A549 (cell line): ENCODE data around the gene SORCS2. TPM values are rescaled to one million over a fixed set of nuclear protein-coding genes. Genes with fewer than 3 reads are reported as not detected.

Experiments
- ATAC-seq, 2 experiments: fragments of 200-7000 bp in 1 of 2; fragments of >200 bp in 1 of 2; cut with Nextera tagmentation in 1 of 2; cut with Tn5 transposase in 1 of 2; 3 replicates each; pipeline versions ENCODE4 v1.8.0 to v1.9.1; 2018 to 2020; ENCODE audit warnings: mild to moderate bottlenecking in 1 of 2, moderate library complexity in 1 of 2
- CTCF ChIA-PET: fragments of 300-600 bp; sonication (Branson Sonifier 250); formaldehyde crosslinking; extraction: SDS; loops from one replicate; lab custom pipeline; 2021; ENCODE audit warnings: antibody characterized with exemption, inconsistent platforms; lab: Yijun Ruan, JAX
- POLR2A ChIA-PET: fragments of 350-600 bp; formaldehyde crosslinking; extraction: SDS; loops from one replicate; lab custom pipeline; 2021; ENCODE audit warnings: antibody characterized with exemption, inconsistent platforms; lab: Yijun Ruan, JAX
- DNase-seq, 2 experiments: peaks; one replicate each; pipeline versions ENCODE4 v3.0.0 to v3.0.0-alpha.2; 2011 to 2016; ENCODE audit warnings: low read depth in 1 of 2, low spot score in 1 of 2
- FAIRE-seq: peaks from 2 replicates; lab custom pipeline; 2011; peaks lifted over from hg19 to GRCh38; lab: Jason Lieb, UNC
- H3K27ac ChIP-seq, 2 experiments: fragments of >200 bp; sonication (Bioruptor Twin); formaldehyde crosslinking; 3 replicates each; pipeline ENCODE4 v1.5.1; 2016 to 2017
- H3K4me1 ChIP-seq: fragments of >200 bp; sonication (Bioruptor Twin); formaldehyde crosslinking; 3 replicates; pipeline ENCODE4 v1.6.1; 2016
- H3K4me2 ChIP-seq: fragments of >200 bp; sonication (Bioruptor Twin); formaldehyde crosslinking; 3 replicates; pipeline ENCODE4 v1.6.1; 2016
- H3K4me3 ChIP-seq: fragments of >200 bp; sonication (Bioruptor Twin); formaldehyde crosslinking; 3 replicates; pipeline ENCODE4 v1.5.1; 2016
- H3K9me3 ChIP-seq: fragments of >200 bp; sonication (Bioruptor Twin); formaldehyde crosslinking; 3 replicates; pipeline ENCODE4 v1.6.1; 2016
- CBX8 ChIP-seq: fragments of 200-600 bp; sonication (generic); IDR thresholded peaks from 2 replicates; pipeline ENCODE4 v1.6.1; 2016
- CEBPB ChIP-seq, 2 experiments: fragments of >200 bp in 1 of 2; sonication (Bioruptor Twin) in 1 of 2; formaldehyde crosslinking in 1 of 2; IDR thresholded peaks; 2 replicates each; pipeline ENCODE4 v1.6.1; 2012 to 2016
- EHF ChIP-seq: fragments of 250-450 bp; sonication (Bioruptor Pico); IDR thresholded peaks from 2 replicates; pipeline ENCODE4 v1.5.0; 2020; ENCODE audit warnings: mild to moderate bottlenecking
- FOSB ChIP-seq: fragments of 250-450 bp; sonication (Bioruptor Pico); IDR thresholded peaks from 2 replicates; pipeline ENCODE4 v1.5.0; 2020; ENCODE audit warnings: mild to moderate bottlenecking, moderate library complexity
- FOXS1 ChIP-seq: fragments of 250-450 bp; sonication (Bioruptor Pico); IDR thresholded peaks from 2 replicates; pipeline ENCODE4 v1.5.0; 2020; ENCODE audit warnings: mild to moderate bottlenecking, moderate library complexity
- GATA3 ChIP-seq: IDR thresholded peaks from 2 replicates; pipeline ENCODE4 v1.6.1; 2012; ENCODE audit warnings: borderline replicate concordance
- HDAC2 ChIP-seq: fragments of 200-600 bp; sonication (generic); IDR thresholded peaks from 2 replicates; pipeline ENCODE4 v1.6.1; 2016
- HOXA7 ChIP-seq: fragments of 250-450 bp; sonication (Bioruptor Pico); IDR thresholded peaks from 2 replicates; pipeline ENCODE4 v1.5.0; 2020; ENCODE audit warnings: mild to moderate bottlenecking, moderate library complexity
- HOXB5 ChIP-seq: fragments of 250-450 bp; sonication (Bioruptor Pico); IDR thresholded peaks from 2 replicates; pipeline ENCODE4 v1.5.0; 2020; ENCODE audit warnings: mild to moderate bottlenecking, moderate library complexity
- JUNB ChIP-seq: fragments of >200 bp; sonication (Bioruptor Twin); formaldehyde crosslinking; IDR thresholded peaks from 2 replicates; pipeline ENCODE4 v1.6.1; 2016
- KDM1A ChIP-seq: fragments of 200-600 bp; sonication (generic); IDR thresholded peaks from 2 replicates; pipeline ENCODE4 v1.6.1; 2016; ENCODE audit warnings: low read depth, mild to moderate bottlenecking
- KDM5A ChIP-seq: fragments of 200-600 bp; sonication (generic); IDR thresholded peaks from 2 replicates; pipeline ENCODE4 v1.6.1; 2016; ENCODE audit warnings: antibody characterized with exemption, mild to moderate bottlenecking
- PHF8 ChIP-seq: fragments of 200-600 bp; sonication (generic); IDR thresholded peaks from 2 replicates; pipeline ENCODE4 v1.6.1; 2016; ENCODE audit warnings: low read depth, mild to moderate bottlenecking, antibody characterized with exemption, moderate library complexity, borderline replicate concordance
- POLR2A ChIP-seq: IDR thresholded peaks from 2 replicates; pipeline ENCODE4 v1.6.1; 2012; ENCODE audit warnings: mild to moderate bottlenecking, low read length
- POLR2AphosphoS2 ChIP-seq: conservative IDR thresholded peaks from 2 replicates; pipeline ENCODE4 v1.6.1; 2012; ENCODE audit warnings: low read length, improper control_type of control experiment, inconsistent platforms
- RAD21 ChIP-seq, 2 experiments: fragments of >200 bp in 1 of 2; sonication (Bioruptor Twin) in 1 of 2; formaldehyde crosslinking in 1 of 2; IDR thresholded peaks in 1 of 2; conservative IDR thresholded peaks in 1 of 2; 2 replicates in 1 of 2; 3 replicates in 1 of 2; pipeline ENCODE4 v1.6.1; 2012 to 2018; ENCODE audit warnings: inconsistent platforms in 1 of 2
- RCOR1 ChIP-seq: fragments of 150-350 bp; IDR thresholded peaks from 2 replicates; pipeline ENCODE4 v1.6.1; 2014; ENCODE audit warnings: antibody characterized with exemption, low read length, low read depth
- RNF2 ChIP-seq: fragments of 200-600 bp; sonication (generic); IDR thresholded peaks from 2 replicates; pipeline ENCODE4 v1.6.1; 2016; ENCODE audit warnings: low read depth, mild to moderate bottlenecking, antibody characterized with exemption, moderate library complexity, borderline replicate concordance
- SMC3 ChIP-seq: fragments of >200 bp; sonication (Bioruptor Twin); formaldehyde crosslinking; IDR thresholded peaks from 3 replicates; pipeline ENCODE4 v1.6.1; 2018; ENCODE audit warnings: inconsistent platforms
- SREBF2 ChIP-seq: fragments of 450-650 bp; IDR thresholded peaks from 2 replicates; pipeline ENCODE4 v1.6.1; 2014; ENCODE audit warnings: mild to moderate bottlenecking, moderate library complexity
- TP53 ChIP-seq: fragments of 250-450 bp; sonication (Bioruptor Pico); IDR thresholded peaks from 2 replicates; pipeline ENCODE4 v1.5.0; 2021; ENCODE audit warnings: mild to moderate bottlenecking, moderate library complexity
- ZFP36 ChIP-seq: fragments of 450-650 bp; IDR thresholded peaks from 2 replicates; pipeline ENCODE4 v1.6.1; 2014; ENCODE audit warnings: borderline replicate concordance; ENCODE audit not compliant: partially characterized antibody
- ZNF302 ChIP-seq: fragments of 250-450 bp; sonication (Bioruptor Pico); IDR thresholded peaks from 2 replicates; pipeline ENCODE4 v1.9.0; 2021; ENCODE audit warnings: inconsistent platforms, mild to moderate bottlenecking, moderate library complexity
- WGBS: methylation state at CpG from one replicate; pipeline ENCODE4 v1.1.6; 2017; ENCODE audit errors: missing lambda C conversion rate; 5-methylcytosine and 5-hydroxymethylcytosine counted together
- polyA plus RNA-seq, 4 experiments: library from polyadenylated mRNA; depleted of rRNA in 3 of 4; stranded (reverse); fragments of >200 nt; fragmentation: RNase III in 1 of 4; extraction: RNeasy Plus Mini Kit Qiagen cat#74134 plus additional on column Dnase treatment in 1 of 4; gene quantifications; 2 replicates in 3 of 4; 3 replicates in 1 of 4; pipeline ENCODE4 v1.2.3, GENCODE V29; 2011 to 2017
- TF ChIP-seq, protein P1 (sequence below): IDR thresholded peaks from 2 replicates; pipeline ENCODE4 v1.6.1; 2012
- TF ChIP-seq, protein P2 (sequence below): IDR thresholded peaks from 2 replicates; pipeline ENCODE4 v1.6.1; 2012; ENCODE audit warnings: low read depth, borderline replicate concordance
- TF ChIP-seq, protein P3 (sequence below): fragments of 200-600 bp; sonication (generic); IDR thresholded peaks from 2 replicates; pipeline ENCODE4 v1.6.1; 2016; ENCODE audit warnings: antibody characterized with exemption, mild to moderate bottlenecking, moderate library complexity
- TF ChIP-seq, protein P4 (sequence below): fragments of >200 bp; sonication (Bioruptor Twin); formaldehyde crosslinking; IDR thresholded peaks from 3 replicates; pipeline ENCODE4 v1.6.1; 2016
- TF ChIP-seq, protein P5 (sequence below): fragments of 450-650 bp; IDR thresholded peaks from 2 replicates; pipeline ENCODE4 v1.6.1; 2014; ENCODE audit warnings: antibody characterized with exemption

Gene SORCS2
- polyA plus RNA-seq, 2 of the 4 experiments (the other 2 are of a cell fraction) = 1.4 to 4.6 TPM

DNA sequence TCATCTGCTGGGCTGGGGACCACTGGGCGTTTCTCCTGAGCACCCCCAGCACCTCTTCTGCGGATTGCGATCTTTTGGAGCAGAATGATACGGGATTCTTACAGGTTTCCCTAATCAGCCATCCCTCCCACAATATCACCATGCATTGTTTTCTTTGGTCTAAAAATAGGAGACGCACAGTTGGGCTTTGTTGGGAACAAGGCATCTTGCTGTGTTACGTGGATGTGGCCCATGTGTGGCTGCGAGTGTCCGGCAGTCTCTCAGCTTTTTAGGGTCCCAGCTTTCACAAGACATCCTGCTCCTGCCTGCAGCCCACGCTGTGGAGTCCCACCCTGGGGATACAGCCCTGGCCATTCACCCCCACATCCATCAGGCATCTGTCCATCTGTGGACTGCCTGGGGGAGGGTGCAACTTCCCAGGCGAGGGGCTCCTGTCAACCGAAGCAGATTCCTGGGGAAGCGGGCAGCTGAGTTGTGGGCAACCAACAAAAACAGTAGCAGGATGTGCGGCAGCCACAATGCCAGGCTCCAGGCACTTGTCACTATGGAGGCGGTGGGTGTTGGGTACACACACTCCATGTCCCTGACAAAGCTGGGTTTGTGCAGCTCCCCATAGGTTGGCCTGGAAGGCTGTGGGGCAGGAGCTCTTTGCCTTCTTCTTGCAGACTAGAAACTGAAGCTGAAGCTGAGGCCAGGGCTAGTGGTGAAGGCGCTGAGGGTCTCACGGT is 427.9 kb downstream of the SORCS2 start:
- no peak for FAIRE-seq
- CTCF ChIA-PET = interaction anchor here (0.5 to 0.9 kb wide), 2 partner anchors 361 to 1133 kb away, joined by 3 read pairs; no protein-coding TSS in a partner anchor

DNA sequence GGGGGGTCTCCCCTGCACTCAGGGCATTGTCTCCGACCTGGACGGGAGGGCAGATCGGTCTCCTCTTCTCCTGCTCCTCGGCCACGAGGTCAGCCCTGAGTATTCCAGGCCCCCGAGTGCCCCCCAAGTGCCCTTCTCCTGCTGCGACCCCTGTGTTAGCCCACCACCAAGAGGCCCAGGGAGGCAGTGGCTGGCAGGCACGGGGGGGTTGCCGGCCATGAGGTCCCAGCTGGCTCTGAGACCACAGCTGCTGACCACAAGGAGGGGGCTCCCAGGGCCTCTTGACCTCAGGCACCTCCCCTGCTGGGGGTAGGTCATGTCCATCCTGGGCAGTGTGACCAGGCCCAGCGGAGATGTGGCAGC is 428.5 kb downstream of the SORCS2 start:
- WGBS = 80% methylated on average over 1 of the region's 10 CpGs
- ATAC-seq = no peak
- no peak overlapping the region for H3K4me3 ChIP-seq
- no peaks in the 10 kb centered on the region for H3K4me1 ChIP-seq
- no peak overlapping the region for H3K27ac ChIP-seq
- FAIRE-seq = no peak
- POLR2A ChIA-PET = no interaction called here
- no peaks in the 10 kb centered on the region for H3K9me3 ChIP-seq
- DNase-seq = no peak
- CTCF ChIA-PET = interaction anchor here (0.9 kb wide), 1 partner anchor 1133 kb away, joined by 3 read pairs; no protein-coding TSS in a partner anchor
- H3K4me2 ChIP-seq = no peak overlapping the region
- no peak for TF ChIP-seq ZFP36
- no peak for TF ChIP-seq HDAC2
- TF ChIP-seq SMC3 = no peak
- TF ChIP-seq RCOR1 = no peak
- TF ChIP-seq HOXA7 (CRISPR knock-in tag) = no peak
- no peak for TF ChIP-seq SREBF2
- TF ChIP-seq, protein P1, sequence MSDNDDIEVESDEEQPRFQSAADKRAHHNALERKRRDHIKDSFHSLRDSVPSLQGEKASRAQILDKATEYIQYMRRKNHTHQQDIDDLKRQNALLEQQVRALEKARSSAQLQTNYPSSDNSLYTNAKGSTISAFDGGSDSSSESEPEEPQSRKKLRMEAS = no peak
- no peak for TF ChIP-seq POLR2A
- no peak for TF ChIP-seq FOSB
- no peak for TF ChIP-seq POLR2AphosphoS2
- no peak for TF ChIP-seq RAD21 (conservative IDR thresholded peaks at IDR 0.05 in 1 of 2, IDR thresholded peaks at IDR 0.05 in 1 of 2)
- no peak for TF ChIP-seq GATA3
- no peak for TF ChIP-seq JUNB
- TF ChIP-seq, protein P2, sequence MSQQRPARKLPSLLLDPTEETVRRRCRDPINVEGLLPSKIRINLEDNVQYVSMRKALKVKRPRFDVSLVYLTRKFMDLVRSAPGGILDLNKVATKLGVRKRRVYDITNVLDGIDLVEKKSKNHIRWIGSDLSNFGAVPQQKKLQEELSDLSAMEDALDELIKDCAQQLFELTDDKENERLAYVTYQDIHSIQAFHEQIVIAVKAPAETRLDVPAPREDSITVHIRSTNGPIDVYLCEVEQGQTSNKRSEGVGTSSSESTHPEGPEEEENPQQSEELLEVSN = no peak
- no peak for TF ChIP-seq HOXB5 (CRISPR knock-in tag)
- no peak for TF ChIP-seq KDM5A

More for the DNA sequence above, 427.9 kb downstream of the SORCS2 start:
- no peaks in the 10 kb centered on the region for H3K9me3 ChIP-seq
- WGBS = 69% methylated on average over 13 of the region's 16 CpGs
- H3K4me2 ChIP-seq = no peak overlapping the region
- DNase-seq (no peak), ATAC-seq (no peak)
- H3K4me1 ChIP-seq = no peaks in the 10 kb centered on the region
- no peak overlapping the region for H3K4me3 ChIP-seq
- POLR2A ChIA-PET = no interaction called here
- TF ChIP-seq, protein P3, sequence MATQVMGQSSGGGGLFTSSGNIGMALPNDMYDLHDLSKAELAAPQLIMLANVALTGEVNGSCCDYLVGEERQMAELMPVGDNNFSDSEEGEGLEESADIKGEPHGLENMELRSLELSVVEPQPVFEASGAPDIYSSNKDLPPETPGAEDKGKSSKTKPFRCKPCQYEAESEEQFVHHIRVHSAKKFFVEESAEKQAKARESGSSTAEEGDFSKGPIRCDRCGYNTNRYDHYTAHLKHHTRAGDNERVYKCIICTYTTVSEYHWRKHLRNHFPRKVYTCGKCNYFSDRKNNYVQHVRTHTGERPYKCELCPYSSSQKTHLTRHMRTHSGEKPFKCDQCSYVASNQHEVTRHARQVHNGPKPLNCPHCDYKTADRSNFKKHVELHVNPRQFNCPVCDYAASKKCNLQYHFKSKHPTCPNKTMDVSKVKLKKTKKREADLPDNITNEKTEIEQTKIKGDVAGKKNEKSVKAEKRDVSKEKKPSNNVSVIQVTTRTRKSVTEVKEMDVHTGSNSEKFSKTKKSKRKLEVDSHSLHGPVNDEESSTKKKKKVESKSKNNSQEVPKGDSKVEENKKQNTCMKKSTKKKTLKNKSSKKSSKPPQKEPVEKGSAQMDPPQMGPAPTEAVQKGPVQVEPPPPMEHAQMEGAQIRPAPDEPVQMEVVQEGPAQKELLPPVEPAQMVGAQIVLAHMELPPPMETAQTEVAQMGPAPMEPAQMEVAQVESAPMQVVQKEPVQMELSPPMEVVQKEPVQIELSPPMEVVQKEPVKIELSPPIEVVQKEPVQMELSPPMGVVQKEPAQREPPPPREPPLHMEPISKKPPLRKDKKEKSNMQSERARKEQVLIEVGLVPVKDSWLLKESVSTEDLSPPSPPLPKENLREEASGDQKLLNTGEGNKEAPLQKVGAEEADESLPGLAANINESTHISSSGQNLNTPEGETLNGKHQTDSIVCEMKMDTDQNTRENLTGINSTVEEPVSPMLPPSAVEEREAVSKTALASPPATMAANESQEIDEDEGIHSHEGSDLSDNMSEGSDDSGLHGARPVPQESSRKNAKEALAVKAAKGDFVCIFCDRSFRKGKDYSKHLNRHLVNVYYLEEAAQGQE = no peak
- TF ChIP-seq SREBF2 (no peak), HDAC2 (no peak), RAD21 (conservative IDR thresholded peaks at IDR 0.05 in 1 of 2, IDR thresholded peaks at IDR 0.05 in 1 of 2) (no peak), EHF (CRISPR knock-in tag) (no peak)
- no peak overlapping the region for H3K27ac ChIP-seq

DNA sequence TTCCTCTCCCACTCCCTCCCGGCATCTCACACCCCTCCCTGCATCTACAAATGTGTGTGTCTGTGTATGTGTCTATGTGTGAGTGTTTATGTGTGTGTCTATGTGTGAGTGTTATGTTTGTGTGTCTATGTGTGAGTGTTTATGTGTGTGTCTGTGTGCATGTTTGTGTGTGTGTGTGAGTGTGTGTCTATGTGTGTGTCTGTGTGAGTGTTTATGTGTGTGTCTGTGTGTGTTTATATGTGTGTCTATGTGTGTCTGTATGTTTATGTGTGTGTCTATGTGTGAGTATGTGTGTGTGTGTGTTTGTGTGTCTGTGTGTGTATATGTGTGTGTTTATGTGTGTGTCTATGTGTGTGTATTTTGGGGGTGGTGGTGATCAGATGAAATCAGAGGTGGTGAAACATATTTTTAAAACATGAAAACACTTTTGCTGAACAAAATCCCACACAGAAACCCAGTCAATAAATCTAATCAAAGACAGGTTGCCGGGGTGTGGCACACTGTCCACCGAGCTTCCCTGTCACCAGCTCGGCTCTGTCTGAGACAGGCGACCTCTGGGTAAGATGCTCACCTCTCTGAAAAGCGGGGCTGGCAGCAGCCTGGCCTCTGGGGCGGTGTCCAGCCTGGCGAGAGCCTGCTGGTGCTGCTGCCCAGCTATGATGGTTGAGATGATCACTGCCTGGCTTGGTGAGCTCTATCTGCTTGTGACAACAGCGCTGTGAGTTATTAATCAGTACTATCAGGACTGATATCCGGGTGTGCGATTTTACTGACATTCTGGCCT is 429.1 kb downstream of the SORCS2 start:
- FAIRE-seq = no peak
- no peak for ATAC-seq
- CTCF ChIA-PET = no interaction called here
- H3K4me1 ChIP-seq = no peaks in the 10 kb centered on the region
- DNase-seq = no peak
- POLR2A ChIA-PET = no interaction called here
- H3K4me2 ChIP-seq = no peak overlapping the region
- H3K27ac ChIP-seq = no peak overlapping the region
- H3K4me3 ChIP-seq = no peak overlapping the region
- 53% methylated on average over 10 of the region's 11 CpGs for WGBS
- no peaks in the 10 kb centered on the region for H3K9me3 ChIP-seq
- TF ChIP-seq TP53 = no peak
- no peak for TF ChIP-seq PHF8
- TF ChIP-seq ZNF302 = no peak
- TF ChIP-seq CBX8 = no peak
- TF ChIP-seq, protein P4, sequence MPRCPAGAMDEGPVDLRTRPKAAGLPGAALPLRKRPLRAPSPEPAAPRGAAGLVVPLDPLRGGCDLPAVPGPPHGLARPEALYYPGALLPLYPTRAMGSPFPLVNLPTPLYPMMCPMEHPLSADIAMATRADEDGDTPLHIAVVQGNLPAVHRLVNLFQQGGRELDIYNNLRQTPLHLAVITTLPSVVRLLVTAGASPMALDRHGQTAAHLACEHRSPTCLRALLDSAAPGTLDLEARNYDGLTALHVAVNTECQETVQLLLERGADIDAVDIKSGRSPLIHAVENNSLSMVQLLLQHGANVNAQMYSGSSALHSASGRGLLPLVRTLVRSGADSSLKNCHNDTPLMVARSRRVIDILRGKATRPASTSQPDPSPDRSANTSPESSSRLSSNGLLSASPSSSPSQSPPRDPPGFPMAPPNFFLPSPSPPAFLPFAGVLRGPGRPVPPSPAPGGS = no peak
- TF ChIP-seq, protein P5, sequence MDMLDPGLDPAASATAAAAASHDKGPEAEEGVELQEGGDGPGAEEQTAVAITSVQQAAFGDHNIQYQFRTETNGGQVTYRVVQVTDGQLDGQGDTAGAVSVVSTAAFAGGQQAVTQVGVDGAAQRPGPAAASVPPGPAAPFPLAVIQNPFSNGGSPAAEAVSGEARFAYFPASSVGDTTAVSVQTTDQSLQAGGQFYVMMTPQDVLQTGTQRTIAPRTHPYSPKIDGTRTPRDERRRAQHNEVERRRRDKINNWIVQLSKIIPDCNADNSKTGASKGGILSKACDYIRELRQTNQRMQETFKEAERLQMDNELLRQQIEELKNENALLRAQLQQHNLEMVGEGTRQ = no peak
- no peak for TF ChIP-seq KDM1A
- TF ChIP-seq FOXS1 (CRISPR knock-in tag) = no peak
- TF ChIP-seq POLR2A = no peak
- TF ChIP-seq RNF2 = no peak
- no peak for TF ChIP-seq FOSB
- no peak for TF ChIP-seq CEBPB (IDR thresholded peaks at IDR 0.05)
